HepG2 (cell line): ENCODE measurements around the gene CCDC18. TPM values are rescaled to one million over a fixed set of nuclear protein-coding genes. Genes with fewer than 3 reads are reported as not detected.

Experiments
- ATAC-seq: fragments of 200-7000 bp; cut with Tn5 transposase; 3 replicates; pipeline ENCODE4 v1.9.1; 2020; ENCODE audit warnings: mild to moderate bottlenecking, moderate library complexity
- BruUV-seq: library from RNA; stranded (reverse); fragments of 400-500 nt; replicated peaks from 2 replicates; lab custom pipeline; 2021; lab: Mats Ljungman, UMichigan
- CTCF ChIA-PET: fragments of 300-600 bp; formaldehyde crosslinking; extraction: SDS; loops from one replicate; lab custom pipeline; 2021; ENCODE audit warnings: low total read pairs, inconsistent platforms, low intra/inter-chr PET ratio; lab: Yijun Ruan, JAX
- POLR2A ChIA-PET: fragments of 350-600 bp; sonication (Branson Sonifier 250); formaldehyde crosslinking; loops from one replicate; lab custom pipeline; 2020; ENCODE audit warnings: antibody characterized with exemption, inconsistent platforms; lab: Yijun Ruan, JAX
- DNase-seq: peaks from one replicate; pipeline ENCODE4 v3.0.0-alpha.2; 2015; ENCODE audit warnings: low spot score
- FAIRE-seq: peaks from 3 replicates; lab custom pipeline; 2011; peaks lifted over from hg19 to GRCh38; lab: Jason Lieb, UNC
- H2AFZ ChIP-seq: one replicate; pipeline ENCODE4 v1.6.1; 2011; ENCODE audit warnings: low read length, inconsistent platforms
- H3K27ac ChIP-seq: fragments of 300-600 bp; 3 replicates; pipeline ENCODE4 v1.8.0; 2011; ENCODE audit warnings: mixed run types, mild to moderate bottlenecking, mixed read lengths, low read length, inconsistent platforms; ENCODE audit not compliant: insufficient read depth; ENCODE audit errors: extremely low read length
- H3K27me3 ChIP-seq, 2 experiments: fragments of 200-600 bp in 1 of 2; 2 replicates in 1 of 2; 3 replicates in 1 of 2; pipeline versions ENCODE4 v1.6.0 to v1.8.0; 2011; ENCODE audit warnings: low read length in 2 of 2, mild to moderate bottlenecking in 2 of 2, moderate library complexity in 2 of 2, inconsistent platforms in 1 of 2; ENCODE audit not compliant: insufficient read depth in 2 of 2, control insufficient read depth in 1 of 2
- H3K36me3 ChIP-seq, 2 experiments: fragments of 200-600 bp in 1 of 2; replicated peaks in 1 of 2; 2 replicates in 1 of 2; 3 replicates in 1 of 2; pipeline versions ENCODE4 v1.5.1 to v1.8.0; 2011; ENCODE audit warnings: low read length in 2 of 2, inconsistent platforms in 1 of 2; ENCODE audit not compliant: insufficient read depth in 2 of 2, control insufficient read depth in 1 of 2
- H3K4me1 ChIP-seq: 2 replicates; pipeline ENCODE4 v1.5.1; 2012; ENCODE audit warnings: low read length, inconsistent platforms; ENCODE audit not compliant: insufficient read depth
- H3K4me2 ChIP-seq: 2 replicates; pipeline ENCODE4 v1.6.0; 2011; ENCODE audit warnings: low read depth, low read length, inconsistent platforms
- H3K4me3 ChIP-seq, 3 experiments: fragments of 200-600 bp in 1 of 3; sonication (generic), shearing (Covaris generic) in 1 of 3; replicated peaks in 1 of 3; 2 replicates each; pipeline ENCODE4 v1.5.1; 2011 to 2016; ENCODE audit warnings: low read length in 3 of 3, inconsistent platforms in 2 of 3, low read depth in 2 of 3, mild to moderate bottlenecking in 2 of 3, control low read depth in 1 of 3, mixed read lengths in 1 of 3; ENCODE audit not compliant: insufficient read depth in 1 of 3
- H3K79me2 ChIP-seq: one replicate; pipeline ENCODE4 v1.6.1; 2011; ENCODE audit warnings: low read length, inconsistent platforms; ENCODE audit not compliant: insufficient read depth
- H3K9ac ChIP-seq: 2 replicates; pipeline ENCODE4 v1.6.0; 2011; ENCODE audit warnings: mild to moderate bottlenecking, low read depth, low read length, inconsistent platforms; ENCODE audit not compliant: insufficient read depth
- H3K9me3 ChIP-seq: 2 replicates; pipeline ENCODE4 v1.5.1; 2012; ENCODE audit warnings: mild to moderate bottlenecking, low read length
- H4K20me1 ChIP-seq: 2 replicates; pipeline ENCODE4 v1.6.0; 2011; ENCODE audit warnings: inconsistent platforms, mild to moderate bottlenecking, low read length, moderate library complexity; ENCODE audit not compliant: insufficient read depth
- ETV6 ChIP-seq: sonication (generic); formaldehyde crosslinking; conservative IDR thresholded peaks from 2 replicates; pipeline ENCODE4 v1.4.0; 2020; ENCODE audit warnings: missing genetic modification reagents
- KLF11 ChIP-seq: IDR thresholded peaks from 2 replicates; pipeline ENCODE4 v1.6.1; 2016; ENCODE audit warnings: missing compliant biosample characterization
- LBX2 ChIP-seq: sonication (generic); formaldehyde crosslinking; IDR thresholded peaks from 2 replicates; pipeline ENCODE4 v1.5.0; 2020; ENCODE audit warnings: missing genetic modification reagents, mild to moderate bottlenecking, borderline replicate concordance
- MAFF ChIP-seq: IDR thresholded peaks from 2 replicates; pipeline ENCODE4 v1.6.1; 2011; ENCODE audit warnings: low read depth, low read length, improper control_type of control experiment
- MLXIP ChIP-seq: sonication (generic); formaldehyde crosslinking; IDR thresholded peaks from 2 replicates; pipeline ENCODE4 v1.9.0; 2021; ENCODE audit warnings: missing genetic modification reagents, borderline replicate concordance
- MTA3 ChIP-seq: sonication (generic); formaldehyde crosslinking; IDR thresholded peaks from 2 replicates; pipeline ENCODE4 v1.4.0; 2020; ENCODE audit warnings: missing genetic modification reagents
- POGZ ChIP-seq: sonication (generic); formaldehyde crosslinking; IDR thresholded peaks from 2 replicates; pipeline ENCODE4 v1.4.0; 2020; ENCODE audit warnings: mild to moderate bottlenecking, missing genetic modification reagents
- PRDM4 ChIP-seq: sonication (generic); formaldehyde crosslinking; IDR thresholded peaks from 2 replicates; pipeline ENCODE4 v1.9.0; 2021; ENCODE audit warnings: missing genetic modification reagents, borderline replicate concordance
- SRSF9 ChIP-seq: fragments of 200-400 bp; formaldehyde crosslinking; IDR thresholded peaks from 2 replicates; pipeline ENCODE4 v1.6.1; 2018; ENCODE audit warnings: borderline replicate concordance, mild to moderate bottlenecking, low read depth, low read length; ENCODE audit not compliant: insufficient read depth, poor library complexity, severe bottlenecking
- SSRP1 ChIP-seq: IDR thresholded peaks from 2 replicates; pipeline ENCODE4 v1.6.1; 2016; ENCODE audit warnings: control low read depth
- ZKSCAN1 ChIP-seq: fragments of 150-350 bp; IDR thresholded peaks from 2 replicates; pipeline ENCODE4 v1.6.1; 2014; ENCODE audit warnings: low read length
- ZNF605 ChIP-seq: sonication (generic); formaldehyde crosslinking; IDR thresholded peaks from 2 replicates; pipeline ENCODE4 v1.8.0; 2022; ENCODE audit warnings: mild to moderate bottlenecking, missing genetic modification reagents
- WGBS: methylation state at CpG from one replicate; pipeline ENCODE4 v1.1.6; 2017; ENCODE audit warnings: low lambda C conversion rate; 5-methylcytosine and 5-hydroxymethylcytosine counted together
- in situ Hi-C: cut with HindIII; loops from 2 replicates; pipeline ENCODE4 v1.10.0; 2017; ENCODE audit warnings: low pct_unique_long_range_greater_than_20kb; ENCODE audit not compliant: extremely low pct_ligation_motif_present
- intact Hi-C: fragments of 100-400 bp; cut with micrococcal nuclease; formaldehyde crosslinking; loops from one replicate; pipeline ENCODE4 v1.10.0; 2022; ENCODE audit not compliant: unreplicated experiment
- polyA plus RNA-seq, 8 experiments: library from polyadenylated mRNA; depleted of rRNA in 3 of 8; stranded (reverse) in 7 of 8; unstranded in 1 of 8; fragments of >200 nt; fragmentation: Illumina TruSeq in 4 of 8; extraction: Trizol in 4 of 8; gene quantifications; 2 replicates each; pipeline versions ENCODE4 v1.2.1 to v1.2.3, GENCODE V29; 2011 to 2016; ENCODE audit warnings: low read depth in 4 of 8, missing spikeins in 1 of 8, mixed read lengths in 1 of 8; ENCODE audit not compliant: insufficient read depth in 1 of 8
- total RNA-seq, 5 experiments: library from RNA; depleted of rRNA; stranded (reverse); fragments of >200 nt; fragmentation: Illumina TruSeq; extraction: Trizol; gene quantifications; 2 replicates each; pipeline ENCODE4 v1.2.3, GENCODE V29; 2016; ENCODE audit warnings: low read depth in 1 of 5

Gene CCDC18
- total and polyA plus RNA-seq, 2 of the 13 experiments (the other 11 are each of a cell fraction or from before 2014, with no cell fraction given): 1.9 to 18.4 TPM

- H3K9ac ChIP-seq: no peak overlapping the region
- ATAC-seq (no peak), FAIRE-seq (no peak), DNase-seq (no peak)
- no peak overlapping the region for H3K4me2 ChIP-seq
- H3K27ac ChIP-seq: no peak overlapping the region
- H3K9me3 ChIP-seq: no peaks in the 10 kb centered on the region
- no peaks in the 10 kb centered on the region for H4K20me1 ChIP-seq
- no peaks in the 10 kb centered on the region for H3K4me1 ChIP-seq
- ChIA-PET POLR2A (no interaction called here), CTCF (no interaction called here)
- no peaks in the 10 kb centered on the region; a peak in 1 of 5 replicates for H3K36me3 ChIP-seq
- in situ Hi-C loops (no loop called here), intact Hi-C loops (no loop called here)
- H3K27me3 ChIP-seq: no peaks in the 10 kb centered on the region
- TF ChIP-seq LBX2 (CRISPR knock-in tag) (no peak), MLXIP (no peak), ETV6 (no peak), SSRP1 (CRISPR knock-in tag) (no peak), MAFF (no peak), SRSF9 (no peak), POGZ (no peak), ZNF605 (CRISPR knock-in tag) (no peak), MTA3 (CRISPR knock-in tag) (no peak), PRDM4 (no peak), ZKSCAN1 (no peak), KLF11 (CRISPR knock-in tag) (no peak)
- H3K79me2 ChIP-seq: no peaks in the 10 kb centered on the region
- WGBS: 96% methylated on average over 1 of the region's 2 CpGs
- BruUV-seq: no TSS peak
- no peak overlapping the region for H3K4me3 ChIP-seq
- H2AFZ ChIP-seq: no peak overlapping the region
Observed at GRCh38 chr1:93252598-93252997, 72.1 kb downstream of the CCDC18 start.
